ENCODE measurements around the gene PUM2. TPM values are rescaled to one million over a fixed set of nuclear protein-coding genes. Genes with fewer than 3 reads are reported as not detected.

PUM2 gene
- total RNA-seq, 4 donors from 2014 or later, result 26.0 to 36.4 (median 29.6) TPM

- in situ Hi-C loops (cut with MboI; ENCODE audit: low sequenced_read_pairs in 4 of 4) (no loop called here), intact Hi-C loops (cut with DNase I; ENCODE audit: low total_unique reads) (loop anchor here (10.0 kb wide), 1 partner anchor 85 kb away; no protein-coding TSS in a partner anchor)
- no peaks in the 10 kb centered on the region for H3K9me3 ChIP-seq
- no peaks in the 10 kb centered on the region for H3K4me1 ChIP-seq
- no peaks in the 10 kb centered on the region for H3K36me3 ChIP-seq
- TF ChIP-seq POLR2A (IDR thresholded peaks at IDR 0.05) (no peak), CTCF (IDR thresholded peaks at IDR 0.05 in 4 of 5, conservative IDR thresholded peaks at IDR 0.05 in 1 of 5) (no peak)
- peaks cover 6 to 16% (median 7%) of the 10 kb centered on the region in 3 donors for H3K27me3 ChIP-seq
- DNase-seq (no peak), ATAC-seq (no peak)
- no peak overlapping the region for H3K27ac ChIP-seq
- H3K4me3 ChIP-seq, result no peak overlapping the region
These were observed 121.1 kb downstream of the PUM2 start for GRCh38 chr2:20229322-20230113.

- H3K36me3 ChIP-seq, result no peaks in the 10 kb centered on the region
- no peak overlapping the region for H3K27ac ChIP-seq
- in situ Hi-C loops (cut with MboI; ENCODE audit: low sequenced_read_pairs in 4 of 4), result no loop called here
- H3K9me3 ChIP-seq, result no peaks in the 10 kb centered on the region
- H3K27me3 ChIP-seq, result peaks cover 10 to 18% (median 13%) of the 10 kb centered on the region in 3 donors
- H3K4me1 ChIP-seq, result peaks cover 0 to 8% of the 10 kb centered on the region in 2 donors
- ATAC-seq (no peak), DNase-seq (no peak)
- no peak for TF ChIP-seq POLR2A (IDR thresholded peaks at IDR 0.05)
- no peak for TF ChIP-seq CTCF (IDR thresholded peaks at IDR 0.05 in 4 of 5, conservative IDR thresholded peaks at IDR 0.05 in 1 of 5)
- intact Hi-C loops (cut with DNase I; ENCODE audit: low total_unique reads), result loop anchor here (10.0 kb wide), 1 partner anchor 83 kb away; no protein-coding TSS in a partner anchor
- no peak overlapping the region for H3K4me3 ChIP-seq
These were observed 122.6 kb downstream of the PUM2 start for GRCh38 chr2:20227894-20228505.

GRCh38 chr2:20226152-20226545, 124.5 kb downstream of the PUM2 start:
- no peak for TF ChIP-seq POLR2A (IDR thresholded peaks at IDR 0.05)
- no peak for TF ChIP-seq CTCF (IDR thresholded peaks at IDR 0.05 in 4 of 5, conservative IDR thresholded peaks at IDR 0.05 in 1 of 5)
- in situ Hi-C loops (cut with MboI; ENCODE audit: low sequenced_read_pairs in 4 of 4) (no loop called here), intact Hi-C loops (cut with DNase I; ENCODE audit: low total_unique reads) (loop anchor here (10.0 kb wide), 1 partner anchor 81 kb away; no protein-coding TSS in a partner anchor)
- H3K9me3 ChIP-seq, result no peaks in the 10 kb centered on the region
- H3K36me3 ChIP-seq, result no peaks in the 10 kb centered on the region
- DNase-seq, result peak in 1 of 2 donors; percentile 1
- H3K27ac ChIP-seq, result no peak overlapping the region
- H3K27me3 ChIP-seq, result peaks cover 14 to 21% (median 21%) of the 10 kb centered on the region in 3 donors
- no peak for ATAC-seq
- peaks cover 0 to 8% of the 10 kb centered on the region in 2 donors for H3K4me1 ChIP-seq
- H3K4me3 ChIP-seq, result no peak overlapping the region

- no peaks in the 10 kb centered on the region for H3K36me3 ChIP-seq
- H3K27me3 ChIP-seq, result peaks cover 14 to 21% (median 21%) of the 10 kb centered on the region in 3 donors
- in situ Hi-C loops (cut with MboI; ENCODE audit: low sequenced_read_pairs in 4 of 4) (no loop called here), intact Hi-C loops (cut with DNase I; ENCODE audit: low total_unique reads) (loop anchor here (10.0 kb wide), 1 partner anchor 81 kb away; no protein-coding TSS in a partner anchor)
- ATAC-seq, result peak; percentile 46 to 50
- peak in 1 of 2 donors; percentile 12 for DNase-seq
- H3K9me3 ChIP-seq, result no peaks in the 10 kb centered on the region
- TF ChIP-seq POLR2A (IDR thresholded peaks at IDR 0.05) (no peak), CTCF (IDR thresholded peaks at IDR 0.05 in 4 of 5, conservative IDR thresholded peaks at IDR 0.05 in 1 of 5) (peak in 2 of 5 experiments; percentile 50 to 54)
- peak overlapping the region; percentile 62 to 68 (median 64) for H3K4me3 ChIP-seq
- H3K4me1 ChIP-seq, result peaks cover 0 to 8% of the 10 kb centered on the region in 2 donors
- no peak overlapping the region for H3K27ac ChIP-seq
These were observed 125.1 kb downstream of the PUM2 start for GRCh38 chr2:20225294-20226151.

Data from gastrocnemius medialis (tissue), 4 donors.